Smooth muscle cell of the brain vasculature (primary cell): ENCODE data around the gene CCDC150.
"Not testable (repeated sequence)": the region's sequence is repeated elsewhere in the genome, so short reads cannot be mapped to it uniquely, and the experiment has no call there.

Experiments
- DNase-seq: peaks from one replicate; pipeline ENCODE4 v3.0.0-alpha.2; 2012; ENCODE audit warnings: low read depth, low spot score

Gene CCDC150

DNA sequence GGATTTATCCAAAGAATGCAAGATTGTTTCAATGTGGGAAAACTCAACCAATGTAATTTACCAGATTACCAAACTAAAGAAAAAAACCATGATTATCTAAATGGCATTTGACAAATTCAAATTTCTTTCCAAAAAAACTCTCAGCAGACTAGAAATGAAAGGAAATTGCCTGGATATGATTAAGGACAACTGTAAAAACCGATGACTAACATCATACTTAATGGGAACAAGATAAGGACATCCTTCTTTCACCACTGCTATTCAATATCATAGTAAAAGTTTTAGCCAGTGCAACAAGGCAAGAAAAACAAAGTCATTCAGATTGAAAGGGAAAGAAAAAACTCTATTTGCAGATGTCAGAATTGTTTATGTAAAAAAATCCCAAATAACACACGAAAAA, 4.4 kb upstream of the CCDC150 start:
- no peak for DNase-seq

DNA sequence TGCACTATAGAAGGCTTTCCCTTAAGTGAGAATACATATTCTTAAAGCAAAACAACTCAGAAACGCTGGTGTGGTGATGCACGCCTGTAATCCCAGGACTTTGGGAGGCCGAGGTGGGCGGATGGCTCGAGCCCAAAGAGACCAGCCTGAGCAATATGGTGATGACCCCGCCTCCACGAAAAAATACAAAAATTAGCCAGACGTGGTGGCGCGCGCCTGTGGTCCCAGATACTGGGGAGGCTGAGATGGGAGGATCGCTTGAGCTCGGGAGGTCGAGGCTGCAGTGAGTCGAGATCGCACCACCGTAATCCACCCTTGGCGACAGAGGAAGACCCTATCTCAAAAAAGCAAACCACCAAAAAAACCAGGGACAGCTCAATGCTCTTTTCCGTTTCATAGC, 750 bp upstream of the CCDC150 start:
- no peak for DNase-seq

DNA sequence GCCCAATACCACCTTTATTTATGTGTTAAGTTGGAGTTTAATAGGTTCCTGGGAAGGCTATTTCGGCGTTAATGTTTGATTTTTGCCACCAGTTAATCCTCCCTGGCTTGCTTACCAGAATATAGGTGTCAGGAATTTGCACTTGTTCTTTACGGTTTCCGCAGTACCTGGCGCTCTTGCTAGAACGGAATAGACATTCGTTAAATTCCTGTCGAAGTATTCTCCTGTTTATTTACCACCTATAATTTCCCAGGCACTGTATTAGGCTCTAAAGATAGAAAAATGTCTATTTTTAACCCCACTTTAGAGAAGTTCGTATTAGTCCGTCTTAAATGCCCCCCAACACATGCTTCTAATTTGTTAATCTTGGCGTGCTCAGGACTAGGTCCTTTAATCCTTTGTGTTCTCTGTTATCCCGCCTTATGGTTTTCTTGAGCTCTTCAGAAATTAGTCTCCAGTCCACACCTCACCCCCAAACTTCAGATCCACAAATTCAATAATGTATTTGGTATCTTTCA, 575 bp downstream of the CCDC150 start:
- no peak for DNase-seq

DNA sequence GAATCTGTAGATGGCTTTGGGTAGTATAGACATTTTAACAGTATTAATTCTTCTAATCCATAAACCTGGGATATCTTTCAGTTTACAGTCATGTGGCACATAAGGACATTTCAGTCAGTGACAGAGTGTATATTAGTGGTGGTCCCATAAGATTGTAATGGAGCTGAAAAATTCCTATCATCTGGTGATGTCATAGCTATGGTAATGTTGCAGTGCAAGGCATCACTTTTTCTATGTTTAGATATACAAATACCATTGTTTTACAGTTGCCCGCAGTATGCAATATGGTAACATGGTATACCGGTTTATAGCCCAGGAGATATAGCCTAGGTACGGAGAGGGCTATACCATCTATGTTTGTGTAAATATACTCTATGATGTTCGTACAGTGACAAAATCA, 9.7 kb downstream of the CCDC150 start:
- DNase-seq: no peak

DNA sequence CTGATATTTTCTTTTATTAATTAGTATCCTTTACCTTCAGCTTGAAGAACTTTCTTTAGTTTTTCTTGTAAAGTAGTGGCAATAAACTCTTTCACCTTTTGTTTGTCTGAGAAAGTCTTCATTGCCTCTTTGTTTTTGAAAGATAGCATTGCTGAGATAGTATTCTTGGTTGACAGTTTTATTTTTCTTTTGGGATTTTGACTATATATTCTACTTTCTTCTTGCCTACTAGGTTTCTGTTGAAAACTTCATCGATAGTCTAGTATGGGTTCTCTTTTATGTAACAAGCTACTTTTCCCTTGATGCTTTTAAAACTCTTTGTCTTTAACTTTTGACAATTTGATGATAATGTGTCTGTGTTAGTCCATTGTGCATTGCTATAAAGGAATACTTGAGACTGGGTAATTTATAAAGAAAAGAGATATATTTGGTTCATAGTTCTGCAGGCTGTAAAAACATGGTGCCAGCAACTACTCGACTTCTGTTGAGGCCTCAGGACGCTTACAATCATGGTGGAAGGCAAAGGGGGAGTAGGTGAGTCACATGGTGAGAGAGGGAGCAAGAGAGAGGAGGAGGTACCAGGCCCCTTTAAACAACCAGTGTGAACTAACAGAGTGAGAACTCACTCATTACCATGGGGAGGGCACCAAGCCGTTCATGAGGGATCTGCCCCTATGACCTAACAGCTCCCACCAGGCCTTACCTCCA, 12.0 kb downstream of the CCDC150 start:
- no peak for DNase-seq

DNA sequence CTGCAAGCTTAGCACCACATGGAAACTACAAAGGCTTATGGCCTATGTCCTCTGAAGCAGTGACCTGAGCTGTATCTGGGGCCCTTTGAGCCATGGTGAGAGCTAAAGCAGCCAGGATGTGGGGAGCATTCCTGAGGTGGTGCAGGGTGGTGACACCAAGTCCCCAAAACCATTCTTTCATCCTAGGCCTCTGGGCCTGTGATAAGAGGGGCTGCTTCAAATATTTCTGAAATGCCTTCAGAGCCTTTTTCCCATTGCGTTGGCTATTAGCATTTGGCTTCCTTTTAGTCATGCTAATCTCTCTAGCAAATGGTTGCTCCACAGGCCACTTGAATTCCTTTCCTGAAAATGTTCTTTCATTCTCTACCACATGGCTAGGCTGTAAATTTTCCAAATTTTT, 13.4 kb downstream of the CCDC150 start:
- no peak for DNase-seq

DNA sequence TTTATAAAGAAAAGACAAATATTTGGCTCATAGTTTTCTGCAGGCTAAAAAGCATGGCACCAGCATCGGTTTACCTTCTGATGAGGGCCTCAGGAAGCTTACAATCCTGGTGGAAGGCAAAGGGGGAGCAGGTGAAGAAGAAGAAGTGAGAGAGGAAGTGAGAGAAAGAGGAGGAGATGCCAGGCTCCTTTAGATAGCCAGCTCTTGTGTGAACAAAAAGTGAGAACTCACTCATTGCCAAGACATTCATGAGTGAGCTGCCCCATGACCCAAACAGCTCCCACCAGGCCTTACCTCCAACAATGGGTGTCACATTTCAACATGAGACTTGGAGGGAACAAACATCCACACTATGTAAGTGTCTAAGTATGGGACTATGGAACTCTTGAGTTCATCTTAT, 14.3 kb downstream of the CCDC150 start:
- DNase-seq: no peak

DNA sequence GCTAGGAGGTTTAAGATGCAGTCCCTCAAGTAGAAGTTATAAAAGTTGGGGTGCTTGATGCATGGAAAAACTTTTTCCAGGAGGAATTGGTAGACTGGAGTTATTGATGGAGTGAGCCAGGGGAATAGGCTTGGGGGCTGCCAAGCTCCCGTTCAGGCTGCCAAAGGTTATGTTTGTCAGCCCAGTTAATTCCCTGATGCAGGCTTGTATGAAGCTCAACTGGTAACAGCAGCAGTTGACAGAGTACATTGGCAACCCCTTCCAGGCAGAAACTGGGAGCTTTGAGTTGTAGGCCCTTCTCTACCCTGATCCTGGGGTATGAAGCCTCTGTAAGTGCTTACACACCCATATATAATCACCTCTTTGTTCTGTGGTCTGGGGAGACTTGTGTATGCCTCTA, 16.2 kb downstream of the CCDC150 start:
- no peak for DNase-seq

DNA sequence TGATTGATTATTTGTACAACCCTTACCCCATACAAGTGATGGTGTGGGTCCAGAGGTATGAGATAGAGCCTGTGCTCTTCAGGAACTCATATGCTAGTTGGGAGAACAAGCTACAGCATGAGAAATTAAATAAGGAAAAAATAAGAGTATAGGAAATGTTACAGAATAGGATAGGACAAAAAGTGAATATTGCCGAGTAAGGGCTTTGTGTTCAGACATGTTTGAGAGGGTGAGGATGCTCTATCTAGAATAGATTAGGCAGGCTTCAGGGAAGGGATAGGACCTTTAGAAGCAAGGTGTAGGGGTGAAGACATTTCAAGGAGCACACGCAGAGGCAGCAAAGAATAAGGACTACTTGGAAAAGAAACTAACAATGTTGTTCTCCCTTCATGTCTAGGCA, 17.8 kb downstream of the CCDC150 start:
- no peak for DNase-seq

DNA sequence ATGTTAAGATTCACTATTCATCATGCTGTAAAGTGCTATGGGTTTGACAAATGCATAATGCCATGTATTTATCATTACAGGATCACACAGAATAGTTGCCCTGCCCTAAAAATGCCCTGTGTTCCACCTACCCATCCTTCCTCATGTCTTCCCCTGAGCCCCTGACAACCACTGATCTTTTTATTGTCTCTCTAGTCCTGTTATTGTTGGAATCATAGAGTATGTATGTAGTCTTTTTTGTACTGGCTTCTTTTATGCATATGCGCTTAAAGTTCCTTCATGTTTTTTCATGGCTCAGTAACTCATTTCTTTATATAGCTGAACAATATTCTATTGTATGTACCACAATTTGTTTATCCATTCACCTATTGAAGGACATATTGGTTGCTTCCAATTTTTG, 20.3 kb downstream of the CCDC150 start:
- no peak for DNase-seq

DNA sequence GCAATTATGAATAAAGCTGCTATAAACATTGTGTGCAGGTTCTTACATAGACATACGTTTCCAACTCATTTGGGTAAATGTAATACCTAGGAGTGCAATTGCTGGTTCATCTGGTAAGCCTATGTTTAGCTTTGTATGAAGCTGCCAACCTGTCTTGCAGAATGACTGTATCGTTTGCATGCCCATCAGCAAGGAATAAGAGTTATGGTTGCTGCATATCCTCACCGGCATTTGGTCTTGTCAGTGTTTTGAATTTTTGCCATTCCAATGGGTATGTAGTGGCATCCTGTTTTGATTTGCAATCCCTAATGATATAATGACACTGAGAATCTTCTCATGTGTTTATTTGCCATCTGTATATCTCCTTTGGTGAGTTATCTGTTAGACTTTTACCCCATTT, 20.7 kb downstream of the CCDC150 start:
- DNase-seq: no peak

DNA sequence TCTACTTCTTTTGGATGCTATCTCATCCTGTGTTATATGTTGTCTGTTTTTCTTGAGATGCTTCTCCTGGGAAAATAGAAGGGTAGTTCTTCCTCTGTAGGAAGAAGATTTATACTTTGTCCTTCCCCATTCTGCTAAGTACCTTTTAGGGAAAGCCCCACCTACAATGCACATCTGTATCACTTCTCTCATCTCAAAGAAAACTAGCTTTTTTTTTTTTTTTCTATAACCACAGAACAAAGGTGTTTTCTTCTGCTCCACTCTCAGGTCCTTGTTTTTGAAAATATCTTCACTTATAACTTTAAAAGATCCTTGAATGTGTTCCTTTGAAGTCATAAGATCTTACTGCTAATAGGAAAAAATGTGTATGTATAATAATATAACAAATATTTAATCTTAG, 30.8 kb downstream of the CCDC150 start:
- DNase-seq: no peak

DNA sequence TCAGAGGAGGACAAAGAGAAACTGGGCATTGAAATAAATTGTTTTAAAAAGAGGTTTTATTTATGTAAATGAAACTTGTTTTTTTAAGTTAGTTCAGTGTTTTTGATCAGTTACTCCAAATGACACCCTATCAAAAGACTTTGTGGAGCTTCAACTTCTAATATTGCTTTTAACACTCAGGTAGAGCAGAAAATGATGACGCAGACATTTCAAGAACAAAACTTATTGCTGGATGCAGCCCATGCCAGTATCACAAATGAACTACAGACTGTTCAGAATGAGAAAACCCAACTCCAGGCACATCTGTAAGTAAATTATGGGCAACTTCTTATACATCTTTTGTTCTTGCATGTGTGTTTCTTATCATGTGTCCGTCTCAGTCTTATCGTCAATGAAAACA, 36.4 kb downstream of the CCDC150 start:
- no peak for DNase-seq

DNA sequence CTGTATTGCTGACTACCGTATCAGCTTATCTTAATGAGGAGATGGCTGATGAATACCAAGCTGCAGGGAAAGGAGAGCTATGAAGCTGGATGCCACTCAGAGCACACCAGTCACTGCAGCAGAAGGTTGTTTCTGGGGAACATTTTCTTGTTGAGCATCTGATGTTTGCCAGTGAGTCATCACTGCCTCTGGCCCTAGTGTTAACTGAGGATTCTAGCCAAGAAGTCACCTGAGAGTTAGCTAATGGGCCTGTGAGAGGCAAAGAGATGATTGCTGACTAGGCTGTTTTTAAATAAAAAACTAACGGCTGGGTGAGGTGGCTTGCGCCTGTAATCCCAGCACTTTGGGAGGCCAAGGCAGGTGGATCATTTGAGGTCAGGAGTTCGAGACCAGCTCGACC, 37.9 kb downstream of the CCDC150 start:
- DNase-seq: no peak

DNA sequence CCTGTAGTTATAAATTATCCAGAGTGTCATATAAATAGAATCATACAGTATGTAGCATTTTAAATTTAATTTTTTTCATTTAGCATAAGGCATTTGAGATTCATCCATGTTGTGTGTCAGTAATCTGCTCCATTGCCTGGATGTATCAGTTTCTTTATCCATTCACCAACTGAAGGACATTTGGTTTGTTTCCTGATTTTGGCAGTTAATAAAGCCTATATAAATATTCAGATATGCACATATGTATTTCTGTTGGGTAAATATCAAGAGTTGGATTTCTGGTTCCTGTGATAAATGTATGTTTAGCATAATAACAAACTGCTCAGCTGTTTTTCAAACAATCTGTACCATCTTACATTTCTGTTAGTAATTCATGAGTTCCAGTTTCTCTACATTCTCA, 39.9 kb downstream of the CCDC150 start:
- no peak for DNase-seq

DNA sequence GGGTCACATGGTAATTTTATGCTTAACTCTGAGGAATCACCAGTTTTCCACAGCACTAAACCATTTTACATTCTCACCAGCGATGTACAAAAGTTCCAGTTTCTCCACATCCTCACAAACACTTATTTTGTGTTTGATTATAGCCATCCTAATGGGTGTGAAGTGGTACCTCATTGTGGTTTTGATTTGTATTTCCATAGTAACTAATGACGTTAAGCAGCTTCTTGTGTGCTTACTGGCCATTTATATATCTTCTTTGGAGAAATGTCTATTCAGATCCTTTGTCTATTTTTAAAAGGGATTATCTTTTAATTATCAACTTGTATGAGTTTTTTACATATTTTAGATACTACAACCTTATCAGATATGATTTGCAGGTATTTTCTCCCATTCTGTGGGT, 42.0 kb downstream of the CCDC150 start:
- DNase-seq: no peak

DNA sequence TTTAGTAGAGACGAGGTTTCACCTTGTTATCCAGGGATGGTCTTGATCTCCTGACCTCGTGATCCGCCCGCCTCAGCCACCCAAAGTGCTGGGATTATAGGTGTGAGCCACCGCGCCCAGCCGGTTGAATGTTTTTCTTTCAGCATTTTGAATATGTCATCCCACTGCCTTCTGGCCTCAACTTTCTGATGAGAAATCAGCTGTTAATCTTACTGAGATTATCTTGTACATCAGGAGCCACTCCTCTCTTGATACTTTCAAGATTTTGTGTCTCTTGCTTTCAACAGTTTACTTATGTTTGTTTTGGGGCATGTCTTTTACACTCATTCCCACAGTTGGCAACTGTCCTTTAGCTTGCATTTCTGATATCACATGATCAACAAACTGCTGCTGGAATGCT, 46.3 kb downstream of the CCDC150 start:
- DNase-seq: no peak

DNA sequence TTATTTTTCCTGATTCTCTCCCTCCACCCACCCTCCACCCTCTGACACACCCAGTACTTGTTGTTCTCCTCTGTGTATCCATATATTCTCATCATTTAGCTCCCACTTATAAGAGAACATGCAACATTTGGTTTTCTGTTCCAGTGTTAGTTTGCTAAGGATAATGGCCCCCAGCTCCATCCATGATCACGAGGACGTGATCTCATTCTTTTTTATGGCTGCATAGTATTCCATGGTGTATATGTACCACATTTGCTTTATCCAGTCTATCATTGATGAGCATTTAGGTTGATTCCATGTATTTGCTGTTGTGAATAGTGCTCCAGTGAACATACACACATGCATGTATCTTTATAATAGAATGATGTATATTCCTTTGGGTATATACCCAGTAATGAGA, 47.2 kb downstream of the CCDC150 start:
- not testable (repeated sequence) for DNase-seq

DNA sequence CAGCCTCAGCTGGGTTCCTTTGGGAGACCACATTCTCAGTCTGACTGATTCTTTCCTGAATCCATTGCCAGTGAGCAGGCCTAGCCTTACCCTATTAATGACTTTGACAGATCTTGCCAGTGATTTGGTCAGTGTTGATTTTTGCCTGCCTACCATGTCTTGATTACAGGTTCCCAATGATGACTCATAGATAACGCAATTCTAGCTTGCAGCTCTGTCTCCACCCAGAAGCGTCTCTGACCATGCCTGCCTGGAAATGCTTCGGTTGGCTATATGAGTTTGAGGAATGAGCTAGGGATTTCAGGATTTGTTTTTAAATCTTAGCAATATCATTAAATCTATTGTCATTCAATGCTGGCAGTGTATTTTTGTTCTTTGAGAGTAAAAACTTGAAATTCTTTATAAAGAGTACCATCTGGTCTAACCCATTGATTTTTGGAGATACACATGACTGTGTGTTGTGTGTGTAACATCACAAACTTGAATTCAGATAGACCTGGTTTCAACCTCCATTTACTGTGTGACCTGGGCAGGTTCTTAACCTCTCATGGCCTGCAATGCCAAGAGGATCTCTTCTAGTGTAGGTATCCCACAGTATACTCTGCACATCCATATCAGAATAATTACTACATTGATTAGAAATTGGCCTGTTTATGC, 57.0 kb downstream of the CCDC150 start:
- no peak for DNase-seq

DNA sequence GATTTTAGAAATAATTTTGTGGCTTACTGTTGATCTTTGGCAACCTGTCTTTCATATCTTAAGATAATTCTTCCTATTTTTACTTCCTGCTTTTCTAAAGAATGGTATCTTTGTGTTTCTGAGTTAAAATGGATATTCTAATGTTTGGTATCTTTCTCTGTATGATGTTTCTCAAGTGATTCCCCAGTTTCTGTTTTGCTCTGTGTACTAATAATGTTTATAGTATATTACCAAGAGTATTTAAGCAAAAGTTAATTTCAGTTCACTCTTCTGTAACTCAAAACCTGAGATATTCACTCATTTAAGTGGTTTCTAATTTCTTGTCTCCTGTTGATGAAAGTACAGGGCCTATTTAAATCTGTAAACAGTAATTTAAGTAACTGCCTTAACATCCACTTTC, 58.3 kb downstream of the CCDC150 start:
- DNase-seq: no peak

DNA sequence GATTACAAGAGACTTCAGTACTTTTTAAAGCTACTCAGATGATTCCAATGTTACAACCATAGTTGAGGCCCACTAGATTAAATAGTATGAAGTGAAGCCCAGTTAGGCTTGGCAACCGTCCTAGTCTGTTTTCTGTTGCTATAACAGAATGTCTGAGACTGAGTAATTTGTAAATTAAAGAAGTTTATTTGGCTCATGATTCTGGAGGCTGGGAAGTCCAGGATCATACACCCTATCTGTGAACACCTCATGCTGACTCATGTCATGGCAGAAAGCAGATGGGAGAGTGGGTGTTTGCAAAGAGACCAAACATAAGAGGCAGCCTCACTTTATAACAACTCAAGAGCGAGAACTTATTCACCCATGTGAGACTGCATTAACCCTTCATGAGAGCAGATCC, 63.1 kb downstream of the CCDC150 start:
- DNase-seq: no peak

DNA sequence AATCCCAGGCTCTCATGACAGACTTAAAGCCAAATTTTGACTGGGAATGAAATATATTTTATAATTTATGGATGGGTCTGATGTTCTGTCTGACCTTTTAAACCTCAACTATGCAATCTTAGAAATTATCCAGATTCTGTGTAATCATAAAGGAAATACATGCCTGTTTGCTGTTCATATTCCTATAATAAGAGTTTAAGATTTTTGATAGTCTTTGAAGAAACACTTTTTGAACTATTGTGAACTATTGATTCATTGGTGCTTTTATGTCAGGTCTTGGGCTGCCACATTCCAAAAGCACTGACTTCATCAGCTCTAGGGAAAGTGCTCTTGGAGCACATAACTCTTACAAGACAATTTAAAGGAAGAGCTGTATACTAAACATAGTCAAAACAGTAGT, 64.2 kb downstream of the CCDC150 start:
- DNase-seq: no peak

DNA sequence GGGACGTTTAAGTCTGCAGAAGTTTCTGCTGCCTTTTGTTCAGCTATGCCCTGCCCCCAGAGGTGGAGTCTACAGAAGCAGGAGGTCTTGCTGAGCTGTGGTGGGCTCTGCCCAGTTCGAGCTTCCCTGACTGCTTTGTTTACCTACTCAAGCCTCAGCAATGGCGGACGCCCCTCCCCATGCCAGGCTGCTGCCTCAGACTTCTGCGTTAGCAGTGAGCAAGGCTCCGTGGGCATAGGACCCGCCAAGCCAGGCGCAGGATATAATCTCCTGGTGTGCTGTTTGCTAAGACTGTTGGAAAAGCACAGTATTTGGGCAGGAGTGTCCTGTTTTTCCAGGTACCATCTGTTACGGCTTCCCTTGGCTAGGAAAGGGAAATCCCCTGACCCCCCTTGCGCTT, 70.5 kb downstream of the CCDC150 start:
- DNase-seq: not testable (repeated sequence)

DNA sequence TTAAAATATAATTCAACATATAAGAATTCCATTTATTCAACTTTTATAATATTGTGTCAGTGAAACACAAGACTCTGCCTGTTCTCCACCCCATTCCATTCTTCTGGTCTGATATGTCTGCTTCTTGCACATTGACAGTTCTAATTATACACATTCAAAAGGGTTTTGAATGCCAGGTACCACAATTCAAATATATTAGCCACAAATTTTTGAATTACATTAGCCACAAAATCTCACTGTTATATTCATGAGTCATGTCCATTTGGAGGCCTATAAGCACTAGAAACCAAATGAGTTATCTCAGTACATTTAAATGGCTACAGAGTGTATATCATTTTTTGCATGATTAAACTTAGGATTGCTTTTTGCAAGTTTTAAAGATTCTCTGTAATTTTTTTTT, 72.1 kb downstream of the CCDC150 start:
- no peak for DNase-seq
